OCI-LY3 (cell line): Measurements from ENCODE around the gene NPHP1.
"Not testable (repeated sequence)": the region's sequence is repeated elsewhere in the genome, so short reads cannot be mapped to it uniquely, and the experiment has no call there.

ENCODE experiments used
- H2AFZ ChIP-seq: fragments of 200-600, 300-600 bp; shearing (Covaris generic); 2 replicates; pipeline ENCODE4 v1.6.0; 2014; ENCODE audit warnings: antibody characterized with exemption, low read depth, low read length
- H3K27ac ChIP-seq: fragments of 200-600, 300-600 bp; sonication (generic); 2 replicates; pipeline ENCODE4 v1.5.1; 2014; ENCODE audit warnings: mild to moderate bottlenecking, low read length, moderate library complexity, mixed read lengths
- H3K27me3 ChIP-seq: fragments of 200-600, 300-600 bp; sonication (generic); 2 replicates; pipeline ENCODE4 v1.6.1; 2014; ENCODE audit warnings: low read depth, low read length, mixed read lengths
- H3K36me3 ChIP-seq: fragments of 200-600, 300-600 bp; sonication (generic); replicated peaks from 2 replicates; pipeline ENCODE3; 2014; ENCODE audit warnings: low read depth, low read length, mixed read lengths
- H3K4me1 ChIP-seq: fragments of 300-600, 200-600 bp; sonication (generic); 2 replicates; pipeline ENCODE4 v1.6.1; 2014; ENCODE audit warnings: low read length, mixed read lengths
- H3K4me2 ChIP-seq: fragments of 200-600, 300-600 bp; sonication (generic); 2 replicates; pipeline ENCODE4 v1.6.1; 2014; ENCODE audit warnings: low read length, mixed read lengths
- H3K4me3 ChIP-seq: fragments of 300-600, 200-600 bp; sonication (generic); 2 replicates; pipeline ENCODE4 v1.5.1; 2014; ENCODE audit warnings: antibody characterized with exemption, mild to moderate bottlenecking, low read length, moderate library complexity
- H3K79me2 ChIP-seq: fragments of 300-600, 200-600 bp; shearing (Covaris generic); 2 replicates; pipeline ENCODE4 v1.6.1; 2014; ENCODE audit warnings: mild to moderate bottlenecking, low read length, mixed read lengths
- H3K9ac ChIP-seq: fragments of 300-600, 200-600 bp; shearing (Covaris generic); 2 replicates; pipeline ENCODE4 v1.6.0; 2014; ENCODE audit warnings: mild to moderate bottlenecking, low read length, moderate library complexity
- H3K9me3 ChIP-seq: fragments of 200-600, 300-600 bp; shearing (Covaris generic); 2 replicates; pipeline ENCODE4 v1.6.1; 2014; ENCODE audit warnings: low read length, mixed read lengths; ENCODE audit not compliant: insufficient read depth
- H4K20me1 ChIP-seq: fragments of 200-600, 300-600 bp; sonication (generic); 2 replicates; pipeline ENCODE4 v1.6.1; 2016; ENCODE audit warnings: low read length, mixed read lengths; ENCODE audit not compliant: insufficient read depth
- CTCF ChIP-seq: fragments of 200-600, 300-600 bp; sonication (generic); IDR thresholded peaks from 2 replicates; pipeline ENCODE4 v1.5.1; 2014; ENCODE audit warnings: antibody characterized with exemption, low read length, low read depth
- EZH2phosphoT487 ChIP-seq: fragments of 200-600 bp; shearing (Covaris generic); IDR thresholded peaks from 2 replicates; pipeline ENCODE4 v1.6.1; 2018; ENCODE audit warnings: antibody characterized with exemption, mixed run types, low read depth

Gene NPHP1

GRCh38 chr2:110114831-110115255 is 90.0 kb downstream of the NPHP1 start:
- no peak overlapping the region for H3K4me3 ChIP-seq
- no peak overlapping the region for H3K27ac ChIP-seq
- TF ChIP-seq CTCF (no peak), EZH2phosphoT487 (no peak)
- H3K4me1 ChIP-seq: no peaks in the 10 kb centered on the region
- H3K9ac ChIP-seq: no peak overlapping the region
- no peaks in the 10 kb centered on the region for H3K9me3 ChIP-seq
- H3K79me2 ChIP-seq: no peaks in the 10 kb centered on the region
- no peaks in the 10 kb centered on the region for H4K20me1 ChIP-seq
- H3K36me3 ChIP-seq: no peaks in the 10 kb centered on the region
- no peak overlapping the region for H2AFZ ChIP-seq
- H3K27me3 ChIP-seq: peaks cover 4% of the 10 kb centered on the region; the same call in 1 of the 2 replicates
- no peak overlapping the region for H3K4me2 ChIP-seq

- H3K4me1 ChIP-seq: no peaks in the 10 kb centered on the region
- H2AFZ ChIP-seq: no peak overlapping the region
- no peaks in the 10 kb centered on the region for H3K9me3 ChIP-seq
- no peaks in the 10 kb centered on the region for H3K36me3 ChIP-seq
- no peak overlapping the region for H3K9ac ChIP-seq
- no peak overlapping the region for H3K27ac ChIP-seq
- H3K79me2 ChIP-seq: no peaks in the 10 kb centered on the region
- TF ChIP-seq CTCF: no peak
- no peak for TF ChIP-seq EZH2phosphoT487
- H3K4me2 ChIP-seq: no peak overlapping the region
- peaks cover 4% of the 10 kb centered on the region; the same call in 1 of the 2 replicates for H3K27me3 ChIP-seq
- no peak overlapping the region for H3K4me3 ChIP-seq
- H4K20me1 ChIP-seq: no peaks in the 10 kb centered on the region
Measured at GRCh38 chr2:110113961-110114591, 90.7 kb downstream of the NPHP1 start.

- not testable (repeated sequence) for H2AFZ ChIP-seq, H3K9me3 ChIP-seq, H3K27ac ChIP-seq, H3K4me1 ChIP-seq, H3K4me3 ChIP-seq, H4K20me1 ChIP-seq, H3K36me3 ChIP-seq, H3K79me2 ChIP-seq, H3K9ac ChIP-seq, H3K27me3 ChIP-seq, H3K4me2 ChIP-seq
Measured at GRCh38 chr2:110108291-110108690, 96.5 kb downstream of the NPHP1 start.

GRCh38 chr2:110107092-110108079 is 97.4 kb downstream of the NPHP1 start:
- Histone ChIP-seq H3K27ac (no peak overlapping the region), H3K27me3 (no peaks in the 10 kb centered on the region), H4K20me1 (no peaks in the 10 kb centered on the region), H3K9ac (no peak overlapping the region), H3K9me3 (no peaks in the 10 kb centered on the region), H3K4me3 (no peak overlapping the region), H3K4me1 (no peaks in the 10 kb centered on the region), H3K79me2 (no peaks in the 10 kb centered on the region), H2AFZ (no peak overlapping the region), H3K36me3 (no peaks in the 10 kb centered on the region), H3K4me2 (no peak overlapping the region)
- no peak for TF ChIP-seq EZH2phosphoT487
- no peak for TF ChIP-seq CTCF
